ENCODE results near the gene CD302. TPM values are rescaled to one million over a fixed set of nuclear protein-coding genes. Genes with fewer than 3 reads are reported as not detected.

The CD302 gene
- total RNA-seq, 2 experiments from 2014 or later: 0.43 to 0.74 TPM

- H3K36me3 Mint-ChIP-seq (ENCODE audit: low read depth): peaks cover 16% of the 10 kb centered on the region
- peak; percentile 42 for ATAC-seq
- peaks cover 8% of the 10 kb centered on the region for H3K4me1 Mint-ChIP-seq (ENCODE audit: low read depth)
- intact Hi-C loops (cut with micrococcal nuclease): no loop called here
- H3K9me3 Mint-ChIP-seq: no peaks in the 10 kb centered on the region
- DNase-seq: no peak
- ChIA-PET CTCF (no interaction called here), POLR2A (no interaction called here)
- no peak for TF ChIP-seq CTCF (IDR thresholded peaks at IDR 0.05)
- peaks cover 12% of the 10 kb centered on the region for H3K27me3 Mint-ChIP-seq
- no peak overlapping the region for H3K4me3 Mint-ChIP-seq
- H3K27ac Mint-ChIP-seq: no peak overlapping the region
Measured at GRCh38 chr2:159803235-159803962, 5.4 kb upstream of the CD302 start.

- TF ChIP-seq CTCF (IDR thresholded peaks at IDR 0.05): no peak
- ATAC-seq (no peak), DNase-seq (no peak)
- Mint-ChIP-seq H3K36me3 (ENCODE audit: low read depth) (peaks cover 18% of the 10 kb centered on the region), H3K4me3 (no peak overlapping the region), H3K27ac (no peak overlapping the region), H3K4me1 (ENCODE audit: low read depth) (peaks cover 9% of the 10 kb centered on the region), H3K27me3 (peaks cover 13% of the 10 kb centered on the region), H3K9me3 (no peaks in the 10 kb centered on the region)
- intact Hi-C loops (cut with micrococcal nuclease): no loop called here
- ChIA-PET POLR2A (no interaction called here), CTCF (no interaction called here)
Measured at GRCh38 chr2:159802673-159803072, 4.7 kb upstream of the CD302 start.

GRCh38 chr2:159799833-159800232, 1.8 kb upstream of the CD302 start:
- CTCF ChIA-PET: no interaction called here
- TF ChIP-seq CTCF (IDR thresholded peaks at IDR 0.05): no peak
- DNase-seq (no peak), ATAC-seq (no peak)
- no peak overlapping the region for H3K27ac Mint-ChIP-seq
- peaks cover 21% of the 10 kb centered on the region for H3K27me3 Mint-ChIP-seq
- peaks cover 8% of the 10 kb centered on the region for H3K36me3 Mint-ChIP-seq (ENCODE audit: low read depth)
- peaks cover 11% of the 10 kb centered on the region for H3K4me1 Mint-ChIP-seq (ENCODE audit: low read depth)
- no peak overlapping the region for H3K4me3 Mint-ChIP-seq
- no peaks in the 10 kb centered on the region for H3K9me3 Mint-ChIP-seq
- intact Hi-C loops (cut with micrococcal nuclease): no loop called here
- POLR2A ChIA-PET: no interaction called here

GRCh38 chr2:159798376-159798725, 343 bp upstream of the CD302 start:
- Mint-ChIP-seq H3K27me3 (peaks cover 21% of the 10 kb centered on the region), H3K4me3 (peak overlapping the region; percentile 64), H3K27ac (no peak overlapping the region), H3K9me3 (no peaks in the 10 kb centered on the region), H3K4me1 (ENCODE audit: low read depth) (peaks cover 9% of the 10 kb centered on the region), H3K36me3 (ENCODE audit: low read depth) (peaks cover 8% of the 10 kb centered on the region)
- ChIA-PET POLR2A (no interaction called here), CTCF (no interaction called here)
- intact Hi-C loops (cut with micrococcal nuclease): no loop called here
- ATAC-seq: no peak
- no peak for TF ChIP-seq CTCF (IDR thresholded peaks at IDR 0.05)
- DNase-seq: no peak

- Mint-ChIP-seq H3K4me1 (ENCODE audit: low read depth) (peaks cover 7% of the 10 kb centered on the region), H3K4me3 (peak overlapping the region; percentile 64), H3K27ac (peak overlapping the region; percentile 30), H3K27me3 (peaks cover 21% of the 10 kb centered on the region), H3K36me3 (ENCODE audit: low read depth) (peaks cover 8% of the 10 kb centered on the region), H3K9me3 (no peaks in the 10 kb centered on the region)
- TF ChIP-seq CTCF (IDR thresholded peaks at IDR 0.05): no peak
- intact Hi-C loops (cut with micrococcal nuclease): no loop called here
- ATAC-seq: no peak
- DNase-seq: no peak
- ChIA-PET POLR2A (no interaction called here), CTCF (interaction anchor here (1.2 to 1.6 kb wide), 2 partner anchors 11 to 225 kb away, joined by 4 to 7 read pairs; no protein-coding TSS in a partner anchor)
Measured at GRCh38 chr2:159797225-159797542, 824 bp downstream of the CD302 start.
